NCI-H510A (cell line): ENCODE data around the gene KRT23.

Experiments used
- DNase-seq: peaks from one replicate; lab custom pipeline; 2025; lab: John Stamatoyannopoulos, UW

Gene KRT23

GRCh38 chr17:40909755-40910154, 27.7 kb downstream of the KRT23 start:
- no peak for DNase-seq

DNA sequence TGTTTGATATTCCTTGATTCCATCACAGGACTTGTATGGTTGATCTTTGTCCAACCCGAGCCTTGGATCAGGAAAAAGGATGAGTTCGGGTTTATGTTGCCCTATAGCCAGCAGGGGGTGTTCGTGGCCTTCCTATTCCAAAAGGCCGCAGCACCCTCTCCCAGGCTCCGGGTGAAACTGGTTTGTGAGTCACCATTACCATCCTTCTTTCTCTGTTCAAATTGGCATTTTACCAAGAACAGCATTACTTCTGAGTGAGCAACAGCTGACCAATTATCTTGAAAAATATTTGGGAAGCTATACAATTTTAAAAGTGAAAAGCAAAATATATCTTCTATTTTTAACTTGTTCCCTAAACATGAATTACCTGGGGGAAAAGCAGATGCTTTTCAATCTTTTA, 28.1 kb downstream of the KRT23 start:
- DNase-seq: peak; percentile 77

GRCh38 chr17:40906613-40907012, 30.8 kb downstream of the KRT23 start:
- no peak for DNase-seq

GRCh38 chr17:40905370-40905769, 32.1 kb downstream of the KRT23 start:
- DNase-seq: no peak

- no peak for DNase-seq
Observed at GRCh38 chr17:40903129-40903847, 34.2 kb downstream of the KRT23 start.

- DNase-seq: no peak
Observed at GRCh38 chr17:40902498-40902897, 34.9 kb downstream of the KRT23 start.

- DNase-seq: peak; percentile 39
Observed at GRCh38 chr17:40901981-40902474, 35.4 kb downstream of the KRT23 start.

GRCh38 chr17:40900809-40901356, 36.6 kb downstream of the KRT23 start:
- no peak for DNase-seq

- no peak for DNase-seq
Observed at GRCh38 chr17:40896916-40897455, 40.5 kb downstream of the KRT23 start.

DNA sequence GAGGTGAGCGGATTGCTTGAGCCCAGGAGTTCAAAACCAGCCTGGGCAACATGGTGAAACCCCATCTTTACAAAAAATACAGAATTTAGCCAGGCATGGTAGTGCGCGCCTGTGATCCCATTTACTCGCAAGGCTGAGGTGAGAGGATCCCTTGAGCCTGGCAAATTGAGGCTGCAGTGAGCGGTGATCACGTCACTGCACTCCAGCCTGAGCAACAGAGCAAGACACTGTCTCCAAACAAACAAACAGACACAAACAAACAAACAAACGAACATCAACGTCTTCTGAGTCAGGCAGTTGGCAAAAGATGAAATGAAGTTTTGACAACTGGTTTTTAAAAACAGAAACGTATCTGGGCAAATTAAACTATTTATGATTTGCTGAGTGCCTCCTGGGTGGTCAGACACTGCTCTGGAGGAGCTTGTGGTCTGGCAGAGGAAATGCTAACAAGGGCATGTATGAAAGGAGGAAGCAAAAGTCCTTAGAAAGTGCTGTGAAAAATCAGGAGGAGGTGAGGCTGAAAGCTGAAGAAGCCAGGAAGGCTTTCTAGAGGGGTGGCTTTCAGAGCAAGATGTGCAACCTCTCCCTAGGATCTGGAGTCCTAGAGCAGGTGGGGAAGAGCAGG, 42.2 kb downstream of the KRT23 start:
- DNase-seq: no peak

GRCh38 chr17:40888196-40888720, 49.2 kb downstream of the KRT23 start:
- DNase-seq: no peak

DNA sequence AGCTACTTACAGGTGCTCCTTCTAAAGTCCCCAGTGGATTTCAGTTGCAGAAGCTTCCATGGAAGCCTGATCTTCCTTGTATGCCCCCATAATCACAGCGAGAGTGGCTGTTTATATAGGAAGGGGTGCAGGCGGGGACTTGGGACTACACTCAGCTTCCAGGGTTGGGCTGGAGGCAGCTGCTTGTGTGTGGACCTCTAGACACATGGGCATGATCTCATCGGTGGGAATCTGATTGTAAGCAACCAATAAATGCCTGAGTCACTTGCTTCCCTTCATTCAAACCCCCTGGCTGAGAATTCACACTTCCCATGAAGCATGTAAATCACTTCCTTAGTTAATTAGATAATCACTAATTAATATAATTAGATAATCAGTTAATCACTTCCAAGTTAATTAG, 51.4 kb downstream of the KRT23 start:
- DNase-seq: no peak

GRCh38 chr17:40884708-40885512, 52.5 kb downstream of the KRT23 start, which contains the start of gene KRT20:
KRT20 (minus strand) TSS chr17:40885242; CDS start chr17:40885185, 57 bp downstream.
- no peak for DNase-seq

- no peak for DNase-seq
Observed at GRCh38 chr17:40883626-40884334, 53.7 kb downstream of the KRT23 start.

DNA sequence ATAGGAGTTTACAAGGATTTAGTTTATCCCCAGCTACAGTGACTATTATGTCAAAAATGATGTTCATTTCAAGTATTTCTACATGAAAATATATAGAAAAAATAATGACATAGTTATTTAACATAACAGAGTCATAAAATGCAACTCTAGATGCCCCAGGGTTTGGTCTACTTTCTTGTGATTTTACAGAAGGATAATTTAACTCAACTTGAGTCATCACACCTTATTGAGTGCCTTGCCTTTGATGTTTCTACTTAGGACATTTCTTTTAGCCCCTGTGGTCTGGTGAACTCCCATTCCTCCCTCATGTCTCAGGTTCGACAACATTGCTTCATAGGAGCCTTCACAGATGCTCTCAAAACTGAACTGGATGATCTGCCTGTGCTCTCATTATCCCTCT, 54.4 kb downstream of the KRT23 start:
- no peak for DNase-seq

DNA sequence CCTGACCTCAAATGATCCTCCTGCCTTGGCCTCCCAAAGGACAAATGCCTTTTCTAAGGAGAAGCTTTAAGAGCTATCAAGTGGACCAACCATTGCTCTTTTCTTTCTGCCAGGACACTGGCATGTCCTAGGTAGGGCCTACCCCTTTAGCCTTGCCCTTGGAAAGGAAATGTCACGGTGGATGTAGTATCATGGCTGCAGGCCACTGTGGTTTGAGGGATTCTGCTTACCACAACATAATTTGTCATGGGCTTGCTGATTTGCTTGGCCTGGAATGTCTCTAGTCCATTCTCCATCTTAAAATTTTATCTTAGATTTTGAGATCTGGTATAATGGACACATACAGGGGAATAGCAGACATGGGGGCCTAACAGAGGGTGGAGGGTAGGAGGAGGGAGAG, 58.4 kb downstream of the KRT23 start:
- no peak for DNase-seq

DNA sequence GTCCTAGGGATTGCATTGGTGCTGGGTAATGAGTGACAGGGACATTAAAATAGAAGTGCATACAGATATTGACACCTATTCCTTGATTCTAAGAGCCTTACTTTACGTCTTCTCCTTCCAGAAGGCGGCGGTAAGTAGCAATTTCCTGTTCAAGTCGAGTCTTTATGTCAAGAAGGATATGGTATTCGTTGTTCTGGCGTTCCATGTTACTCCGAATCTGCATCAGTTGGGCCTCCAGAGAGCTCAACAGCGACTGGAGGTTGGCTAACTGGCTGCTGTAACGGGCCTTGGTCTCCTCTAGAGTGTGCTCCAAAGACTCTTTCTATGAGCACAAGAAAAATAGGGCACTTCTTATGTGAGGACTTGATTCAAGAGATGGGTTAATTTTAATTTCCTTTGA, 59.4 kb downstream of the KRT23 start:
- no peak for DNase-seq

GRCh38 chr17:40873801-40874200, 63.6 kb downstream of the KRT23 start:
- DNase-seq: no peak

GRCh38 chr17:40873255-40873654, 64.2 kb downstream of the KRT23 start:
- DNase-seq: no peak
